SK-N-SH (cell line): Measurements from ENCODE around the gene ZNRF1. TPM values are rescaled to one million over a fixed set of nuclear protein-coding genes. Genes with fewer than 3 reads are reported as not detected.

ENCODE experiments used
- CTCF ChIA-PET: fragments of 300-600, 350-600 bp; formaldehyde crosslinking; extraction: SDS; loops from one replicate; lab custom pipeline; 2021; lab: Yijun Ruan, JAX
- POLR2A ChIA-PET: fragments of 350-600 bp; sonication (Branson Sonifier 250); formaldehyde crosslinking; extraction: SDS; loops from one replicate; lab custom pipeline; 2020; ENCODE audit warnings: antibody characterized with exemption, inconsistent platforms; lab: Yijun Ruan, JAX
- DNase-seq: peaks from one replicate; pipeline ENCODE4 v3.0.0; 2012
- H2AFZ ChIP-seq: fragments of 200-600 bp; sonication (generic); 2 replicates; pipeline ENCODE4 v1.8.1; 2016; ENCODE audit warnings: antibody characterized with exemption, mild to moderate bottlenecking, low read depth
- H3F3A ChIP-seq: fragments of 200-600 bp; sonication (generic); replicated peaks from 2 replicates; pipeline ENCODE3; 2016; ENCODE audit warnings: antibody characterized with exemption, mild to moderate bottlenecking; ENCODE audit not compliant: insufficient read depth
- H3K27ac ChIP-seq, 2 experiments: fragments of 200-500 bp in 1 of 2; fragments of 200-600 bp in 1 of 2; sonication (Bioruptor generic) in 1 of 2; sonication (generic), shearing (Covaris generic) in 1 of 2; 2 replicates each; pipeline versions ENCODE4 v1.5.1 to v1.6.1; 2014 to 2016; ENCODE audit warnings: low read depth in 2 of 2, inconsistent platforms in 1 of 2, low read length in 1 of 2, mild to moderate bottlenecking in 1 of 2, mixed read lengths in 1 of 2
- H3K27me3 ChIP-seq: fragments of 200-600 bp; sonication (generic), shearing (Covaris generic); 2 replicates; pipeline ENCODE4 v1.6.1; 2016; ENCODE audit warnings: mixed run types; ENCODE audit not compliant: insufficient read depth
- H3K36me3 ChIP-seq, 2 experiments: fragments of 200-500 bp in 1 of 2; fragments of 200-600 bp in 1 of 2; sonication (Bioruptor generic) in 1 of 2; sonication (generic) in 1 of 2; replicated peaks in 1 of 2; 2 replicates each; pipeline versions ENCODE3 to v1.5.1; 2014 to 2016; ENCODE audit warnings: low read length in 1 of 2, mild to moderate bottlenecking in 1 of 2; ENCODE audit not compliant: insufficient read depth in 2 of 2, control insufficient read depth in 1 of 2
- H3K4me1 ChIP-seq, 2 experiments: fragments of 200-500 bp in 1 of 2; fragments of 200-600 bp in 1 of 2; sonication (Bioruptor generic) in 1 of 2; sonication (generic), shearing (Covaris generic) in 1 of 2; 2 replicates each; pipeline versions ENCODE4 v1.5.1 to v1.6.1; 2014 to 2016; ENCODE audit warnings: low read depth in 1 of 2, low read length in 1 of 2, mixed run types in 1 of 2; ENCODE audit not compliant: insufficient read depth in 2 of 2, control insufficient read depth in 1 of 2
- H3K4me2 ChIP-seq: fragments of 200-600 bp; sonication (generic), shearing (Covaris generic); 2 replicates; pipeline ENCODE4 v1.6.1; 2017; ENCODE audit warnings: mixed run types
- H3K4me3 ChIP-seq, 2 experiments: fragments of 200-500 bp in 1 of 2; fragments of 200-600 bp in 1 of 2; sonication (Bioruptor generic) in 1 of 2; sonication (generic), shearing (Covaris generic) in 1 of 2; 2 replicates each; pipeline versions ENCODE4 v1.5.1 to v1.8.1; 2014 to 2016; ENCODE audit warnings: low read depth in 2 of 2, inconsistent platforms in 1 of 2, low read length in 1 of 2, mild to moderate bottlenecking in 1 of 2, mixed read lengths in 1 of 2, moderate library complexity in 1 of 2
- H3K79me2 ChIP-seq: fragments of 200-600 bp; sonication (generic); 2 replicates; pipeline ENCODE4 v1.8.1; 2017; ENCODE audit warnings: mild to moderate bottlenecking; ENCODE audit not compliant: insufficient read depth
- H3K9ac ChIP-seq: fragments of 200-600 bp; sonication (generic); 2 replicates; pipeline ENCODE4 v1.6.1; 2017; ENCODE audit warnings: mixed run types
- H3K9me2 ChIP-seq: fragments of 200-600 bp; sonication (generic); 2 replicates; pipeline ENCODE4 v1.6.1; 2017; ENCODE audit warnings: mixed run types
- H3K9me3 ChIP-seq: fragments of 200-600 bp; sonication (generic); 2 replicates; pipeline ENCODE4 v1.6.1; 2017; ENCODE audit warnings: mixed run types, mild to moderate bottlenecking, moderate library complexity
- H4K20me1 ChIP-seq: fragments of 200-600 bp; sonication (generic); 2 replicates; pipeline ENCODE4 v1.6.1; 2017; ENCODE audit warnings: mild to moderate bottlenecking, mixed run types; ENCODE audit not compliant: insufficient read depth
- CHD2 ChIP-seq: fragments of 150-350 bp; IDR thresholded peaks from 2 replicates; pipeline ENCODE4 v1.6.1; 2018; ENCODE audit warnings: low read length; ENCODE audit not compliant: partially characterized antibody
- ELF1 ChIP-seq: IDR thresholded peaks from 2 replicates; pipeline ENCODE4 v1.4.0; 2012
- EP300 ChIP-seq, 2 experiments: IDR thresholded peaks; 2 replicates each; pipeline versions ENCODE4 v1.4.0 to v1.6.1; 2012; ENCODE audit warnings: borderline replicate concordance in 1 of 2, low read depth in 1 of 2, low read length in 1 of 2
- EZH2phosphoT487 ChIP-seq: fragments of 200-600 bp; sonication (generic); IDR thresholded peaks from 2 replicates; pipeline ENCODE4 v1.6.1; 2017; ENCODE audit warnings: low read depth, mixed run types, mild to moderate bottlenecking, antibody characterized with exemption, moderate library complexity, borderline replicate concordance
- FOSL2 ChIP-seq: IDR thresholded peaks from 2 replicates; pipeline ENCODE4 v1.4.0; 2012; ENCODE audit warnings: low read depth, mild to moderate bottlenecking, moderate library complexity, borderline replicate concordance
- GABPA ChIP-seq: IDR thresholded peaks from 2 replicates; pipeline ENCODE4 v1.4.0; 2012; ENCODE audit warnings: low read depth, mild to moderate bottlenecking
- GATA2 ChIP-seq: sonication (generic); formaldehyde crosslinking; IDR thresholded peaks from 2 replicates; pipeline ENCODE4 v1.5.0; 2020; ENCODE audit warnings: mild to moderate bottlenecking, missing genetic modification reagents
- IRF3 ChIP-seq: fragments of 150-350 bp; IDR thresholded peaks from 2 replicates; pipeline ENCODE4 v1.6.1; 2016; ENCODE audit warnings: mild to moderate bottlenecking, low read depth, low read length
- MAX ChIP-seq: IDR thresholded peaks from 2 replicates; pipeline ENCODE4 v1.4.0; 2012; ENCODE audit warnings: low read depth
- MXI1 ChIP-seq: IDR thresholded peaks from 2 replicates; pipeline ENCODE4 v1.6.1; 2012; ENCODE audit warnings: mild to moderate bottlenecking, low read depth, low read length, improper control_type of control experiment
- NRF1 ChIP-seq: IDR thresholded peaks from 2 replicates; pipeline ENCODE4 v1.6.1; 2012; ENCODE audit warnings: low read depth, mild to moderate bottlenecking, low read length
- PBX3 ChIP-seq: IDR thresholded peaks from 2 replicates; pipeline ENCODE4; 2012
- RCOR1 ChIP-seq: fragments of 150-350 bp; IDR thresholded peaks from 2 replicates; pipeline ENCODE4 v1.6.1; 2017; ENCODE audit warnings: antibody characterized with exemption, low read length
- RFX5 ChIP-seq: IDR thresholded peaks from 2 replicates; pipeline ENCODE4 v1.6.1; 2012; ENCODE audit warnings: mild to moderate bottlenecking, improper control_type of control experiment, low read length
- SIN3A ChIP-seq: IDR thresholded peaks from 2 replicates; pipeline ENCODE4 v1.6.1; 2012; ENCODE audit warnings: low read depth, mild to moderate bottlenecking, low read length, moderate library complexity, borderline replicate concordance
- SMC3 ChIP-seq: IDR thresholded peaks from 2 replicates; pipeline ENCODE4 v1.6.1; 2012; ENCODE audit warnings: low read depth, low read length, improper control_type of control experiment
- USF1 ChIP-seq: IDR thresholded peaks from 2 replicates; pipeline ENCODE4 v1.4.0; 2012; ENCODE audit warnings: low read depth, borderline replicate concordance
- YY1 ChIP-seq: IDR thresholded peaks from 2 replicates; pipeline ENCODE4 v1.4.0; 2012; ENCODE audit warnings: low read depth, mild to moderate bottlenecking
- WGBS: methylation state at CpG from one replicate; pipeline ENCODE4 v1.1.6; 2017; ENCODE audit warnings: low lambda C conversion rate; 5-methylcytosine and 5-hydroxymethylcytosine counted together
- polyA plus RNA-seq, 3 experiments: library from polyadenylated mRNA; depleted of rRNA; stranded (reverse); fragments of >200 nt; gene quantifications; 2 replicates each; pipeline ENCODE4 v1.2.3, GENCODE V29; 2012

ZNRF1 gene
- polyA plus RNA-seq, 1 of the 3 experiments (the other 2 are of a cell fraction): 23.7 TPM

- Histone ChIP-seq H3K79me2 (no peaks in the 10 kb centered on the region), H3K4me2 (no peak overlapping the region), H3K4me1 (no peaks in the 10 kb centered on the region), H3K9me3 (no peaks in the 10 kb centered on the region), H2AFZ (no peak overlapping the region), H3K27me3 (no peaks in the 10 kb centered on the region), H3K27ac (no peak overlapping the region), H3K9me2 (no peaks in the 10 kb centered on the region), H4K20me1 (no peaks in the 10 kb centered on the region), H3K36me3 (peaks cover 27 to 50% of the 10 kb centered on the region in 2 experiments), H3K4me3 (no peak overlapping the region), H3F3A (no peaks in the 10 kb centered on the region), H3K9ac (no peak overlapping the region)
- 72% methylated on average over 3 of the region's 3 CpGs for WGBS
- TF ChIP-seq PBX3: no peak
- no peak for TF ChIP-seq IRF3
- no peak for TF ChIP-seq RCOR1
- TF ChIP-seq EZH2phosphoT487: no peak
- no peak for TF ChIP-seq MAX
- no peak for TF ChIP-seq ELF1
- no peak for TF ChIP-seq NRF1
- TF ChIP-seq RFX5: no peak
- no peak for TF ChIP-seq YY1
- ChIA-PET CTCF (interaction anchor here (0.6 kb wide), 1 partner anchor 361 kb away, joined by 4 read pairs; no protein-coding TSS in a partner anchor), POLR2A (no interaction called here)
- DNase-seq: no peak
These were observed 49.5 kb upstream of the ZNRF1 start for GRCh38 chr16:74949309-74949708.

- TF ChIP-seq GATA2 (CRISPR knock-in tag) (no peak), USF1 (no peak), EP300 (IDR thresholded peaks at IDR 0.05; ENCODE audit: borderline replicate concordance in 1 of 2, low read depth in 1 of 2, low read length in 1 of 2) (no peak), IRF3 (no peak), SIN3A (no peak), FOSL2 (no peak), GABPA (no peak), RCOR1 (no peak), RFX5 (no peak), NRF1 (no peak), EZH2phosphoT487 (no peak), CHD2 (no peak), ELF1 (no peak), SMC3 (no peak), MXI1 (no peak)
- H3K4me3 ChIP-seq: no peak overlapping the region
- no peak overlapping the region for H3K9ac ChIP-seq
- H3K9me3 ChIP-seq: no peaks in the 10 kb centered on the region
- ChIA-PET POLR2A (no interaction called here), CTCF (interaction anchor here (1.3 kb wide), 1 partner anchor 161 kb away, joined by 3 read pairs; no protein-coding TSS in a partner anchor)
- no peaks in the 10 kb centered on the region for H3K27me3 ChIP-seq
- peaks cover 35 to 56% of the 10 kb centered on the region in 2 experiments for H3K36me3 ChIP-seq
- H3K79me2 ChIP-seq: no peaks in the 10 kb centered on the region
- DNase-seq: no peak
- no peaks in the 10 kb centered on the region for H3K9me2 ChIP-seq
- no peak overlapping the region for H3K27ac ChIP-seq
- no peak overlapping the region for H3K4me2 ChIP-seq
- H2AFZ ChIP-seq: no peak overlapping the region
- WGBS: 95% methylated on average over 6 of the region's 7 CpGs
- H4K20me1 ChIP-seq: no peaks in the 10 kb centered on the region
- no peaks in the 10 kb centered on the region for H3F3A ChIP-seq
- no peaks in the 10 kb centered on the region for H3K4me1 ChIP-seq
These were observed 48.3 kb upstream of the ZNRF1 start for GRCh38 chr16:74950511-74950910.
